Measurements from ENCODE around the gene ITPRID1. TPM values are rescaled to one million over a fixed set of nuclear protein-coding genes. Genes with fewer than 3 reads are reported as not detected.

ITPRID1 gene
- total RNA-seq, 1 experiment from 2014 or later: 1.2 TPM

- Histone ChIP-seq H3K9me3 (ENCODE audit: control insufficient read depth, low read depth, low read length) (no peaks in the 10 kb centered on the region), H3K23me2 (ENCODE audit: insufficient read length, low read depth, low read length, poor library complexity, severe bottlenecking) (no peaks in the 10 kb centered on the region), H3K23ac (ENCODE audit: insufficient read length, low read depth, low read length) (no peak overlapping the region), H3K79me2 (ENCODE audit: insufficient read depth, low read length) (no peaks in the 10 kb centered on the region), H3K27me3 (ENCODE audit: insufficient read depth, low read length) (no peaks in the 10 kb centered on the region), H2BK20ac (ENCODE audit: low read depth, low read length, poor library complexity, severe bottlenecking) (no peak overlapping the region), H3K4ac (ENCODE audit: low read depth, low read length) (no peak overlapping the region), H3K9ac (ENCODE audit: extremely low read depth, insufficient read length, low read length) (no peak overlapping the region), H2BK12ac (ENCODE audit: insufficient read length, low read depth, low read length) (no peak overlapping the region), H3K4me2 (ENCODE audit: insufficient read depth, insufficient read length, low read length) (no peak overlapping the region), H2BK15ac (ENCODE audit: low read depth, low read length) (no peak overlapping the region), H4K5ac (ENCODE audit: insufficient read length, low read depth, low read length) (no peak overlapping the region), H3T11ph (ENCODE audit: low read length) (no peak overlapping the region), H3K18ac (ENCODE audit: insufficient read length, low read depth, low read length) (no peak overlapping the region), H2BK120ac (ENCODE audit: low read depth, low read length, poor library complexity, severe bottlenecking) (no peak overlapping the region), H4K91ac (ENCODE audit: insufficient read length, low read depth, low read length) (no peak overlapping the region), H3K79me1 (ENCODE audit: insufficient read depth, low read depth, low read length, poor library complexity, severe bottlenecking) (no peaks in the 10 kb centered on the region), H3K27ac (ENCODE audit: insufficient read length, low read depth, low read length) (no peak overlapping the region), H3K56ac (ENCODE audit: insufficient read length, low read depth, low read length) (no peak overlapping the region), H4K8ac (replicated peaks; ENCODE audit: insufficient read length, low read depth, low read length) (no peak overlapping the region), H3K14ac (ENCODE audit: insufficient read depth, low read length) (no peak overlapping the region), H2BK5ac (ENCODE audit: insufficient read length, low read length) (no peak overlapping the region), H2AFZ (ENCODE audit: low read length) (no peak overlapping the region), H4K20me1 (ENCODE audit: control insufficient read depth, insufficient read depth, insufficient read length) (no peaks in the 10 kb centered on the region), H3K4me1 (ENCODE audit: insufficient read depth, low read length) (0 out of 2 replicates have a peak, but pooled peaks cover 2% of the 10 kb centered on the region), H2AK5ac (ENCODE audit: insufficient read length, low read length) (no peak overlapping the region)
- TF ChIP-seq, protein P1, sequence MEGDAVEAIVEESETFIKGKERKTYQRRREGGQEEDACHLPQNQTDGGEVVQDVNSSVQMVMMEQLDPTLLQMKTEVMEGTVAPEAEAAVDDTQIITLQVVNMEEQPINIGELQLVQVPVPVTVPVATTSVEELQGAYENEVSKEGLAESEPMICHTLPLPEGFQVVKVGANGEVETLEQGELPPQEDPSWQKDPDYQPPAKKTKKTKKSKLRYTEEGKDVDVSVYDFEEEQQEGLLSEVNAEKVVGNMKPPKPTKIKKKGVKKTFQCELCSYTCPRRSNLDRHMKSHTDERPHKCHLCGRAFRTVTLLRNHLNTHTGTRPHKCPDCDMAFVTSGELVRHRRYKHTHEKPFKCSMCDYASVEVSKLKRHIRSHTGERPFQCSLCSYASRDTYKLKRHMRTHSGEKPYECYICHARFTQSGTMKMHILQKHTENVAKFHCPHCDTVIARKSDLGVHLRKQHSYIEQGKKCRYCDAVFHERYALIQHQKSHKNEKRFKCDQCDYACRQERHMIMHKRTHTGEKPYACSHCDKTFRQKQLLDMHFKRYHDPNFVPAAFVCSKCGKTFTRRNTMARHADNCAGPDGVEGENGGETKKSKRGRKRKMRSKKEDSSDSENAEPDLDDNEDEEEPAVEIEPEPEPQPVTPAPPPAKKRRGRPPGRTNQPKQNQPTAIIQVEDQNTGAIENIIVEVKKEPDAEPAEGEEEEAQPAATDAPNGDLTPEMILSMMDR (conservative IDR thresholded peaks at IDR 0.05): no peak
- peaks cover 0 to 3% (median 0%) of the 10 kb centered on the region in 3 experiments; a peak in 1 of 7 replicates for H3K36me3 Mint-ChIP-seq (ENCODE audit: insufficient read depth in 1 of 3, low read depth in 3 of 3)
- WGBS (ENCODE audit: extremely low coverage, insufficient read length, low lambda C conversion rate): no CpG with 5 or more reads among the region's 6 CpGs
- H3K9me3 Mint-ChIP-seq: peaks cover 0 to 3% of the 10 kb centered on the region in 2 experiments; a peak in 2 of 5 replicates
- no peak overlapping the region for H3K4me3 Mint-ChIP-seq
- no peak overlapping the region; a peak in 1 of 7 replicates for H3K27ac Mint-ChIP-seq
- H3K27me3 Mint-ChIP-seq (ENCODE audit: low read depth): no peaks in the 10 kb centered on the region
- peaks cover 8 to 25% of the 10 kb centered on the region in 2 experiments; a peak in 3 of 4 replicates for H3K4me1 Mint-ChIP-seq
- DNase-seq: no peak
Observed at GRCh38 chr7:31487071-31487470, 26.8 kb upstream of the ITPRID1 start.
